ENCODE measurements around the gene TACC2. TPM values are rescaled to one million over a fixed set of nuclear protein-coding genes. Genes with fewer than 3 reads are reported as not detected.

Gene TACC2
- total and polyA plus RNA-seq, 7 donors: 44.0 to 439 (median 313) TPM

GRCh38 chr10:122148876-122149560 is 160.1 kb downstream of the TACC2 start:
- peaks cover 56% of the 10 kb centered on the region for H3K4me1 ChIP-seq
- WGBS, 3 donors: 28 to 33% (median 31%) methylated on average over 15 of the region's 15 CpGs
- H3K27ac ChIP-seq: peak overlapping the region; percentile 88
- peaks cover 4 to 33% of the 10 kb centered on the region in 2 donors for H3K36me3 ChIP-seq (ENCODE audit: insufficient read depth in 1 of 2, low read depth in 1 of 2)
- intact Hi-C loops (cut with DNase I): no loop called here
- H3K4me3 ChIP-seq: no peak overlapping the region
- DNase-seq (peak; percentile 73 to 85), ATAC-seq (peak in 1 of 4 donors; percentile 5)
- TF ChIP-seq CTCF (IDR thresholded peaks at IDR 0.05): no peak
- no peaks in the 10 kb centered on the region for H3K9me3 ChIP-seq
- H3K27me3 ChIP-seq (ENCODE audit: insufficient read depth in 3 of 3, low read length in 2 of 3): no peaks in the 10 kb centered on the region

GRCh38 chr10:122149561-122150505 is 160.9 kb downstream of the TACC2 start:
- Histone ChIP-seq H3K9me3 (no peaks in the 10 kb centered on the region), H3K27me3 (ENCODE audit: insufficient read depth in 3 of 3, low read length in 2 of 3) (no peaks in the 10 kb centered on the region), H3K4me1 (peaks cover 65% of the 10 kb centered on the region), H3K4me3 (no peak overlapping the region), H3K27ac (peak overlapping the region; percentile 88), H3K36me3 (ENCODE audit: insufficient read depth in 1 of 2, low read depth in 1 of 2) (peaks cover 0 to 28% of the 10 kb centered on the region in 2 donors)
- intact Hi-C loops (cut with DNase I): no loop called here
- TF ChIP-seq CTCF (IDR thresholded peaks at IDR 0.05): no peak
- DNase-seq (peak; percentile 67 to 83), ATAC-seq (no peak)
- WGBS, 3 donors: 50 to 62% (median 62%) methylated on average over 38 to 41 of the region's 41 CpGs

GRCh38 chr10:122151121-122151694 is 162.2 kb downstream of the TACC2 start:
- no peaks in the 10 kb centered on the region for H3K9me3 ChIP-seq
- H3K36me3 ChIP-seq (ENCODE audit: insufficient read depth in 1 of 2, low read depth in 1 of 2): peaks cover 0 to 15% of the 10 kb centered on the region in 2 donors
- ATAC-seq (no peak), DNase-seq (no peak)
- TF ChIP-seq CTCF (IDR thresholded peaks at IDR 0.05): no peak
- 96 to 99% (median 98%) methylated on average over 5 of the region's 5 CpGs for WGBS, 3 donors
- H3K4me1 ChIP-seq: peaks cover 73% of the 10 kb centered on the region
- H3K4me3 ChIP-seq: no peak overlapping the region
- peak overlapping the region; percentile 88 for H3K27ac ChIP-seq
- H3K27me3 ChIP-seq (ENCODE audit: insufficient read depth in 3 of 3, low read length in 2 of 3): no peaks in the 10 kb centered on the region
- intact Hi-C loops (cut with DNase I): no loop called here

- peak; percentile 89 to 94 (median 91) for ATAC-seq
- peaks cover 60% of the 10 kb centered on the region for H3K4me1 ChIP-seq
- WGBS, 3 donors: 28 to 34% (median 33%) methylated on average over 9 of the region's 9 CpGs
Observed at GRCh38 chr10:122152544-122152943, 163.6 kb downstream of the TACC2 start.

More at GRCh38 chr10:122152544-122152943, 163.6 kb downstream of the TACC2 start:
- H3K36me3 ChIP-seq (ENCODE audit: insufficient read depth in 1 of 2, low read depth in 1 of 2): peaks cover 0 to 9% of the 10 kb centered on the region in 2 donors
- intact Hi-C loops (cut with DNase I): no loop called here
- TF ChIP-seq CTCF (IDR thresholded peaks at IDR 0.05): no peak
- no peak overlapping the region for H3K4me3 ChIP-seq
- no peaks in the 10 kb centered on the region for H3K9me3 ChIP-seq
- no peaks in the 10 kb centered on the region for H3K27me3 ChIP-seq (ENCODE audit: insufficient read depth in 3 of 3, low read length in 2 of 3)
- peak overlapping the region; percentile 88 for H3K27ac ChIP-seq
- DNase-seq: peak; percentile 93 to 97

All from psoas muscle (tissue), 8 donors.